ENCODE measurements around the gene CLN6. TPM values are rescaled to one million over a fixed set of nuclear protein-coding genes. Genes with fewer than 3 reads are reported as not detected.

CLN6 gene
- total RNA-seq, 1 donor from 2014 or later: 18.0 TPM

GRCh38 chr15:68208636-68209240 is 20.8 kb downstream of the CLN6 start:
- Mint-ChIP-seq H3K27me3 (ENCODE audit: low read depth) (no peaks in the 10 kb centered on the region), H3K36me3 (ENCODE audit: low read depth) (peaks cover under 1% of the 10 kb centered on the region), H3K9me3 (ENCODE audit: low read depth) (no peaks in the 10 kb centered on the region), H3K27ac (ENCODE audit: unreplicated experiment) (no peak overlapping the region), H3K4me1 (ENCODE audit: low read depth) (peaks cover 3% of the 10 kb centered on the region), H3K4me3 (ENCODE audit: unreplicated experiment) (no peak overlapping the region)
- no peak for TF ChIP-seq CTCF (IDR thresholded peaks at IDR 0.05)
- DNase-seq (ENCODE audit: low spot score): no peak

- DNase-seq (ENCODE audit: low spot score): no peak
- Mint-ChIP-seq H3K36me3 (ENCODE audit: low read depth) (no peaks in the 10 kb centered on the region), H3K27me3 (ENCODE audit: low read depth) (no peaks in the 10 kb centered on the region), H3K4me1 (ENCODE audit: low read depth) (peaks cover 3% of the 10 kb centered on the region), H3K4me3 (ENCODE audit: unreplicated experiment) (no peak overlapping the region), H3K27ac (ENCODE audit: unreplicated experiment) (no peak overlapping the region), H3K9me3 (ENCODE audit: low read depth) (no peaks in the 10 kb centered on the region)
- TF ChIP-seq CTCF (IDR thresholded peaks at IDR 0.05): no peak
These were observed 21.4 kb downstream of the CLN6 start for GRCh38 chr15:68208136-68208535.

- Mint-ChIP-seq H3K27ac (ENCODE audit: unreplicated experiment) (no peak overlapping the region), H3K4me1 (ENCODE audit: low read depth) (peaks cover 3% of the 10 kb centered on the region), H3K9me3 (ENCODE audit: low read depth) (no peaks in the 10 kb centered on the region)
These were observed 22.2 kb downstream of the CLN6 start for GRCh38 chr15:68207176-68207935.

GRCh38 chr15:68206711-68207151 is 22.8 kb downstream of the CLN6 start:
- DNase-seq (ENCODE audit: low spot score): no peak
- no peaks in the 10 kb centered on the region for H3K9me3 Mint-ChIP-seq (ENCODE audit: low read depth)
- no peaks in the 10 kb centered on the region for H3K27me3 Mint-ChIP-seq (ENCODE audit: low read depth)
- H3K4me3 Mint-ChIP-seq (ENCODE audit: unreplicated experiment): no peak overlapping the region
- no peak for TF ChIP-seq CTCF (IDR thresholded peaks at IDR 0.05)
- no peaks in the 10 kb centered on the region for H3K36me3 Mint-ChIP-seq (ENCODE audit: low read depth)
- no peak overlapping the region for H3K27ac Mint-ChIP-seq (ENCODE audit: unreplicated experiment)
- H3K4me1 Mint-ChIP-seq (ENCODE audit: low read depth): peaks cover 4% of the 10 kb centered on the region

More at GRCh38 chr15:68207176-68207935, 22.2 kb downstream of the CLN6 start:
- no peak for TF ChIP-seq CTCF (IDR thresholded peaks at IDR 0.05)
- Mint-ChIP-seq H3K27me3 (ENCODE audit: low read depth) (no peaks in the 10 kb centered on the region), H3K36me3 (ENCODE audit: low read depth) (no peaks in the 10 kb centered on the region), H3K4me3 (ENCODE audit: unreplicated experiment) (no peak overlapping the region)
- DNase-seq (ENCODE audit: low spot score): no peak

GRCh38 chr15:68205954-68206539 is 23.5 kb downstream of the CLN6 start:
- peaks cover 6% of the 10 kb centered on the region for H3K4me1 Mint-ChIP-seq (ENCODE audit: low read depth)
- no peak overlapping the region for H3K4me3 Mint-ChIP-seq (ENCODE audit: unreplicated experiment)
- DNase-seq (ENCODE audit: low spot score): no peak
- H3K27ac Mint-ChIP-seq (ENCODE audit: unreplicated experiment): no peak overlapping the region
- H3K36me3 Mint-ChIP-seq (ENCODE audit: low read depth): no peaks in the 10 kb centered on the region
- no peak for TF ChIP-seq CTCF (IDR thresholded peaks at IDR 0.05)
- no peaks in the 10 kb centered on the region for H3K9me3 Mint-ChIP-seq (ENCODE audit: low read depth)
- H3K27me3 Mint-ChIP-seq (ENCODE audit: low read depth): no peaks in the 10 kb centered on the region

All from chondrocyte (in vitro differentiated cells).